ENCODE data around the gene PEX7.
"Not testable (repeated sequence)": the region's sequence is repeated elsewhere in the genome, so short reads cannot be mapped to it uniquely, and the experiment has no call there.

The PEX7 gene

DNA sequence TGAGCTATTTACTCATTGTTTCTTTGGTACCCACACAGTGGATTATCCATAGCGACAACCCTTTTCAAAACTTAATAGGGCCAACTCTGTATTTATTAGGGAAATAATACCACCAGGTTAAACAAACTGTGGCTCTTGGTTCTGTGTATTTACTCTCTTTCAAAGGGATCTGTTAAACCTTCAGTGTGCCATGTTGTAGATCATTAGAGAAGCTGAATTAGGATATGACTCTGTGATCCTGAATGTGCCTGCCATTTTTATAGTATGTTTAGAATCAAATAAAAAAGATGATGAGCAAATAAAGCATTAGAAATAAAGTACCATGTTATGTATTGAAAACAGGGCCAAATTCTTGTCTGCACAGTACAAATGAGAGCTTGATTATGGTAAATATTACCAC, 74.7 kb downstream of the PEX7 start:
- no peak overlapping the region for H2AK5ac ChIP-seq (ENCODE audit: low read length)
- no peak overlapping the region for H3K4me2 ChIP-seq (ENCODE audit: low read length)
- no peak overlapping the region for H3K27ac ChIP-seq (ENCODE audit: low read depth, low read length)
- no peak overlapping the region for H3K23ac ChIP-seq (ENCODE audit: low read length)
- H3K18ac ChIP-seq (ENCODE audit: low read length): no peak overlapping the region
- WGBS (ENCODE audit: extremely low coverage, insufficient coverage, low lambda C conversion rate): no CpG with 5 or more reads among the region's 1 CpG
- no peaks in the 10 kb centered on the region for H3K4me1 ChIP-seq (ENCODE audit: control insufficient read depth, low read depth, low read length)
- no peak overlapping the region for H4K8ac ChIP-seq (ENCODE audit: low read depth, low read length)
- no peak overlapping the region for H4K5ac ChIP-seq (ENCODE audit: low read length)
- H3K27me3 ChIP-seq (ENCODE audit: insufficient read depth, low read length, poor library complexity): no peaks in the 10 kb centered on the region
- no peak overlapping the region for H2BK5ac ChIP-seq (ENCODE audit: low read length)
- no peaks in the 10 kb centered on the region for H3K36me3 ChIP-seq (ENCODE audit: control insufficient read depth, insufficient read depth, low read length)
- no peak overlapping the region for H3K56ac ChIP-seq (ENCODE audit: low read length)
- H3K79me1 ChIP-seq (ENCODE audit: low read length): no peaks in the 10 kb centered on the region
- H2BK120ac ChIP-seq (ENCODE audit: low read depth, low read length): no peak overlapping the region
- H3K9ac ChIP-seq (ENCODE audit: low read length): no peak overlapping the region
- no peak overlapping the region for H3K4me3 ChIP-seq (ENCODE audit: low read length)
- no peaks in the 10 kb centered on the region for H3K79me2 ChIP-seq (ENCODE audit: control insufficient read depth, insufficient read depth, low read length)
- no peak overlapping the region for H3K4ac ChIP-seq (ENCODE audit: low read depth, low read length)
- no peak overlapping the region for H2BK15ac ChIP-seq (replicated peaks; ENCODE audit: low read depth)
- no peak for DNase-seq

- DNase-seq: no peak
- Histone ChIP-seq H2AK5ac (ENCODE audit: low read length) (no peak overlapping the region), H3K9ac (ENCODE audit: low read length) (no peak overlapping the region), H2BK5ac (ENCODE audit: low read length) (no peak overlapping the region), H2BK15ac (replicated peaks; ENCODE audit: low read depth) (no peak overlapping the region), H3K56ac (ENCODE audit: low read length) (no peak overlapping the region), H2BK120ac (ENCODE audit: low read depth, low read length) (no peak overlapping the region), H3K27ac (ENCODE audit: low read depth, low read length) (no peak overlapping the region), H3K4me2 (ENCODE audit: low read length) (no peak overlapping the region), H3K79me1 (ENCODE audit: low read length) (no peaks in the 10 kb centered on the region), H3K18ac (ENCODE audit: low read length) (no peak overlapping the region), H3K4me1 (ENCODE audit: control insufficient read depth, low read depth, low read length) (no peaks in the 10 kb centered on the region), H3K4ac (ENCODE audit: low read depth, low read length) (no peak overlapping the region), H4K5ac (ENCODE audit: low read length) (no peak overlapping the region), H3K27me3 (ENCODE audit: insufficient read depth, low read length, poor library complexity) (no peaks in the 10 kb centered on the region), H3K79me2 (ENCODE audit: control insufficient read depth, insufficient read depth, low read length) (no peaks in the 10 kb centered on the region), H3K23ac (ENCODE audit: low read length) (no peak overlapping the region), H3K4me3 (ENCODE audit: low read length) (no peak overlapping the region), H4K8ac (ENCODE audit: low read depth, low read length) (no peak overlapping the region), H3K36me3 (ENCODE audit: control insufficient read depth, insufficient read depth, low read length) (no peaks in the 10 kb centered on the region)
- WGBS (ENCODE audit: extremely low coverage, insufficient coverage, low lambda C conversion rate): no CpG with 5 or more reads among the region's 5 CpGs
Measured at GRCh38 chr6:136901212-136901784, 78.9 kb downstream of the PEX7 start.

DNA sequence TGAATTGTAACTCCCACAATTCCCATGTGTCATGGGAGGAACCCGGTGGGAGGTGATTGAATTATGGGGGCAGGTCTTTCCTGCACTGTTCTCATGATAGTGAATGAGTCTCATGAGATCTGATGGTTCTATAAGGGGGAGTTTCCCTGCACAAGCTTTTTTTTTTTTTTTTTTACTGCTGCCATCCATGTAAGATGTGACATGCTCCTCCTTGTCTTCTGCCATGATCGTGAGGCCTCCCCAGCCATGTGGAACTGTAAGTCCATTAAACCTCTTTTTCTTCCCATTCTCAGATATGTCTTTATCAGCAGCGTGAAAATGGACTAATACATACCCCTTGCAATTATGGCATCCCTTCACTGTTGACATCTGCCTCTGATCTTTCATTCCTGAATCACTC, 82.1 kb downstream of the PEX7 start:
- H3K27ac ChIP-seq (ENCODE audit: low read depth, low read length); H3K79me1 ChIP-seq (ENCODE audit: low read length); H2BK5ac ChIP-seq (ENCODE audit: low read length); H3K4me3 ChIP-seq (ENCODE audit: low read length); H2BK120ac ChIP-seq (ENCODE audit: low read depth, low read length); H3K9ac ChIP-seq (ENCODE audit: low read length); H3K4me2 ChIP-seq (ENCODE audit: low read length); H3K18ac ChIP-seq (ENCODE audit: low read length); H4K5ac ChIP-seq (ENCODE audit: low read length); H3K4me1 ChIP-seq (ENCODE audit: control insufficient read depth, low read depth, low read length); H2AK5ac ChIP-seq (ENCODE audit: low read length); H3K56ac ChIP-seq (ENCODE audit: low read length); H3K23ac ChIP-seq (ENCODE audit: low read length); H3K27me3 ChIP-seq (ENCODE audit: insufficient read depth, low read length, poor library complexity); DNase-seq; H3K79me2 ChIP-seq (ENCODE audit: control insufficient read depth, insufficient read depth, low read length); H3K36me3 ChIP-seq (ENCODE audit: control insufficient read depth, insufficient read depth, low read length); H2BK15ac ChIP-seq (replicated peaks; ENCODE audit: low read depth); H3K4ac ChIP-seq (ENCODE audit: low read depth, low read length); H4K8ac ChIP-seq (ENCODE audit: low read depth, low read length): not testable (repeated sequence)
- no CpG with 5 or more reads among the region's 3 CpGs for whole genome bisulfite sequencing (ENCODE audit: extremely low coverage, insufficient coverage, low lambda C conversion rate)

GRCh38 chr6:136914947-136915346, 92.6 kb downstream of the PEX7 start:
- no peaks in the 10 kb centered on the region for H3K4me1 ChIP-seq (ENCODE audit: control insufficient read depth, low read depth, low read length)
- H2BK5ac ChIP-seq (ENCODE audit: low read length): no peak overlapping the region
- no peak overlapping the region for H2AK5ac ChIP-seq (ENCODE audit: low read length)
- H3K36me3 ChIP-seq (ENCODE audit: control insufficient read depth, insufficient read depth, low read length): no peaks in the 10 kb centered on the region
- H3K4me3 ChIP-seq (ENCODE audit: low read length): no peak overlapping the region
- no peaks in the 10 kb centered on the region for H3K79me2 ChIP-seq (ENCODE audit: control insufficient read depth, insufficient read depth, low read length)
- no peak overlapping the region for H3K18ac ChIP-seq (ENCODE audit: low read length)
- no peak overlapping the region for H3K4ac ChIP-seq (ENCODE audit: low read depth, low read length)
- no peak overlapping the region for H3K23ac ChIP-seq (ENCODE audit: low read length)
- H3K27me3 ChIP-seq (ENCODE audit: insufficient read depth, low read length, poor library complexity): no peaks in the 10 kb centered on the region
- no peak overlapping the region for H4K5ac ChIP-seq (ENCODE audit: low read length)
- H3K27ac ChIP-seq (ENCODE audit: low read depth, low read length): no peak overlapping the region
- no CpG with 5 or more reads among the region's 1 CpG for WGBS (ENCODE audit: extremely low coverage, insufficient coverage, low lambda C conversion rate)
- no peak overlapping the region for H3K9ac ChIP-seq (ENCODE audit: low read length)
- no peaks in the 10 kb centered on the region for H3K79me1 ChIP-seq (ENCODE audit: low read length)
- H2BK120ac ChIP-seq (ENCODE audit: low read depth, low read length): no peak overlapping the region
- DNase-seq: no peak
- H4K8ac ChIP-seq (ENCODE audit: low read depth, low read length): no peak overlapping the region
- H3K56ac ChIP-seq (ENCODE audit: low read length): no peak overlapping the region
- no peak overlapping the region for H2BK15ac ChIP-seq (replicated peaks; ENCODE audit: low read depth)
- H3K4me2 ChIP-seq (ENCODE audit: low read length): no peak overlapping the region

- Histone ChIP-seq H3K9ac (ENCODE audit: low read length) (no peak overlapping the region), H3K23ac (ENCODE audit: low read length) (no peak overlapping the region), H3K79me1 (ENCODE audit: low read length) (no peaks in the 10 kb centered on the region), H3K36me3 (ENCODE audit: control insufficient read depth, insufficient read depth, low read length) (no peaks in the 10 kb centered on the region), H4K8ac (ENCODE audit: low read depth, low read length) (no peak overlapping the region), H3K4ac (ENCODE audit: low read depth, low read length) (no peak overlapping the region), H3K4me1 (ENCODE audit: control insufficient read depth, low read depth, low read length) (no peaks in the 10 kb centered on the region), H4K5ac (ENCODE audit: low read length) (no peak overlapping the region), H3K18ac (ENCODE audit: low read length) (no peak overlapping the region), H2BK120ac (ENCODE audit: low read depth, low read length) (no peak overlapping the region), H2BK5ac (ENCODE audit: low read length) (no peak overlapping the region), H2AK5ac (ENCODE audit: low read length) (no peak overlapping the region), H3K56ac (ENCODE audit: low read length) (no peak overlapping the region), H3K4me3 (ENCODE audit: low read length) (no peak overlapping the region), H3K79me2 (ENCODE audit: control insufficient read depth, insufficient read depth, low read length) (no peaks in the 10 kb centered on the region), H3K4me2 (ENCODE audit: low read length) (no peak overlapping the region), H3K27ac (ENCODE audit: low read depth, low read length) (no peak overlapping the region), H2BK15ac (replicated peaks; ENCODE audit: low read depth) (no peak overlapping the region), H3K27me3 (ENCODE audit: insufficient read depth, low read length, poor library complexity) (peaks cover 12% of the 10 kb centered on the region)
- DNase-seq: peak; percentile 11
- WGBS (ENCODE audit: extremely low coverage, insufficient coverage, low lambda C conversion rate): no CpG with 5 or more reads among the region's 3 CpGs
Measured at GRCh38 chr6:136918706-136919105, 96.3 kb downstream of the PEX7 start.

- H2BK120ac ChIP-seq (ENCODE audit: low read depth, low read length): no peak overlapping the region
- no CpG with 5 or more reads among the region's 6 CpGs for WGBS (ENCODE audit: extremely low coverage, insufficient coverage, low lambda C conversion rate)
- no peak overlapping the region for H3K18ac ChIP-seq (ENCODE audit: low read length)
- no peak overlapping the region for H3K4ac ChIP-seq (ENCODE audit: low read depth, low read length)
- no peak overlapping the region for H3K4me2 ChIP-seq (ENCODE audit: low read length)
- no peak overlapping the region for H3K4me3 ChIP-seq (ENCODE audit: low read length)
- H4K8ac ChIP-seq (ENCODE audit: low read depth, low read length): no peak overlapping the region
- H3K27ac ChIP-seq (ENCODE audit: low read depth, low read length): no peak overlapping the region
- H3K27me3 ChIP-seq (ENCODE audit: insufficient read depth, low read length, poor library complexity): peaks cover 12% of the 10 kb centered on the region
- DNase-seq: no peak
- no peak overlapping the region for H3K56ac ChIP-seq (ENCODE audit: low read length)
- no peak overlapping the region for H4K5ac ChIP-seq (ENCODE audit: low read length)
- no peaks in the 10 kb centered on the region for H3K4me1 ChIP-seq (ENCODE audit: control insufficient read depth, low read depth, low read length)
- H3K23ac ChIP-seq (ENCODE audit: low read length): peak overlapping the region; percentile 94
- H3K79me1 ChIP-seq (ENCODE audit: low read length): no peaks in the 10 kb centered on the region
- no peak overlapping the region for H2AK5ac ChIP-seq (ENCODE audit: low read length)
- no peaks in the 10 kb centered on the region for H3K79me2 ChIP-seq (ENCODE audit: control insufficient read depth, insufficient read depth, low read length)
- H2BK5ac ChIP-seq (ENCODE audit: low read length): no peak overlapping the region
- H2BK15ac ChIP-seq (replicated peaks; ENCODE audit: low read depth): no peak overlapping the region
- no peak overlapping the region for H3K9ac ChIP-seq (ENCODE audit: low read length)
- no peaks in the 10 kb centered on the region for H3K36me3 ChIP-seq (ENCODE audit: control insufficient read depth, insufficient read depth, low read length)
Measured at GRCh38 chr6:136920216-136920615, 97.8 kb downstream of the PEX7 start.

Measured in mesendoderm (in vitro differentiated cells).